Gastrocnemius medialis (tissue), 4 donors: ENCODE measurements around the gene FARS2. TPM values are rescaled to one million over a fixed set of nuclear protein-coding genes. Genes with fewer than 3 reads are reported as not detected.

ENCODE experiments used
- ATAC-seq, 2 donors: fragments of 150-250 bp; one replicate each; pipeline ENCODE4 v1.9.1; 2016
- DNase-seq, 2 donors: peaks; one replicate each; pipeline ENCODE4 v3.0.0-alpha.2; 2019
- H3K27ac ChIP-seq, 4 donors: fragments of 200-600 bp; sonication (generic); 1 replicate in 1 of 4; 2 replicates in 3 of 4; pipeline ENCODE4 v1.5.1; 2016 to 2018; ENCODE audit warnings: mild to moderate bottlenecking in 2 of 4, moderate library complexity in 1 of 4
- H3K27me3 ChIP-seq, 3 donors: fragments of 200-600 bp; sonication (generic) in 2 of 3; 1 replicate in 1 of 3; 2 replicates in 2 of 3; pipeline versions ENCODE4 v1.5.1 to v1.6.0; 2016 to 2019; ENCODE audit warnings: mild to moderate bottlenecking in 1 of 3, moderate library complexity in 1 of 3
- H3K36me3 ChIP-seq, 2 donors: fragments of 200-600 bp; sonication (generic) in 1 of 2; one replicate each; pipeline ENCODE4 v1.5.1; 2017 to 2018
- H3K4me1 ChIP-seq, 2 donors: fragments of 200-600 bp; sonication (generic) in 1 of 2; one replicate each; pipeline ENCODE4 v1.5.1; 2016 to 2017; ENCODE audit warnings: mild to moderate bottlenecking in 2 of 2
- H3K4me3 ChIP-seq, 4 donors: fragments of 200-600 bp; sonication (generic) in 3 of 4; 1 replicate in 1 of 4; 2 replicates in 3 of 4; pipeline ENCODE4 v1.5.1; 2016 to 2019; ENCODE audit warnings: mild to moderate bottlenecking in 2 of 4
- H3K9me3 ChIP-seq, 3 donors: fragments of 200-600 bp; sonication (generic) in 2 of 3; 1 replicate in 1 of 3; 2 replicates in 2 of 3; pipeline ENCODE4 v1.5.1; 2016 to 2019
- POLR2A ChIP-seq, 2 donors: fragments of 450-650 bp; IDR thresholded peaks; one replicate each; pipeline ENCODE4 v1.6.1; 2017; ENCODE audit warnings: antibody characterized with exemption in 2 of 2, mild to moderate bottlenecking in 2 of 2, moderate library complexity in 2 of 2
- in situ Hi-C, 4 donors: fragments of 200-750 bp; cut with MboI; loops; one replicate each; pipeline versions ENCODE4 v1.15.0 to v1.8.0; 2017; ENCODE audit warnings: low sequenced_read_pairs in 4 of 4
- intact Hi-C: fragments of 100-400 bp; cut with DNase I; formaldehyde crosslinking; loops from one replicate; pipeline ENCODE4 v1.15.1; 2023; ENCODE audit warnings: low total_unique reads
- total RNA-seq, 4 donors: library from RNA; depleted of rRNA; stranded (reverse); fragments of >200 nt; gene quantifications; one replicate each; pipeline versions ENCODE4 v1.1.0 to v1.2.3, GENCODE V29; 2016
- TF ChIP-seq, protein P1 (sequence below), 5 experiments: fragments of 450-650 bp in 3 of 5; fragments of 200-600 bp in 2 of 5; sonication (generic) in 2 of 5; IDR thresholded peaks in 4 of 5; conservative IDR thresholded peaks in 1 of 5; 1 replicate in 4 of 5; 2 replicates in 1 of 5; pipeline ENCODE4 v1.5.1; 2016 to 2019; ENCODE audit warnings: antibody characterized with exemption in 5 of 5, mild to moderate bottlenecking in 3 of 5, moderate library complexity in 3 of 5

FARS2 gene
- total RNA-seq, 4 donors from 2014 or later, result 13.6 to 24.0 (median 15.8) TPM

GRCh38 chr6:5746053-5746758, 484.9 kb downstream of the FARS2 start:
- Histone ChIP-seq H3K36me3 (no peaks in the 10 kb centered on the region), H3K27me3 (no peaks in the 10 kb centered on the region), H3K4me3 (no peak overlapping the region), H3K27ac (no peak overlapping the region), H3K4me1 (peaks cover 19 to 22% of the 10 kb centered on the region in 2 donors), H3K9me3 (no peaks in the 10 kb centered on the region)
- intact Hi-C loops, result loop anchor here (1.0 to 10.0 kb wide), 3 partner anchors 20 to 259 kb away; partner anchors contain the start of gene NRN1
- TF ChIP-seq, protein P1, sequence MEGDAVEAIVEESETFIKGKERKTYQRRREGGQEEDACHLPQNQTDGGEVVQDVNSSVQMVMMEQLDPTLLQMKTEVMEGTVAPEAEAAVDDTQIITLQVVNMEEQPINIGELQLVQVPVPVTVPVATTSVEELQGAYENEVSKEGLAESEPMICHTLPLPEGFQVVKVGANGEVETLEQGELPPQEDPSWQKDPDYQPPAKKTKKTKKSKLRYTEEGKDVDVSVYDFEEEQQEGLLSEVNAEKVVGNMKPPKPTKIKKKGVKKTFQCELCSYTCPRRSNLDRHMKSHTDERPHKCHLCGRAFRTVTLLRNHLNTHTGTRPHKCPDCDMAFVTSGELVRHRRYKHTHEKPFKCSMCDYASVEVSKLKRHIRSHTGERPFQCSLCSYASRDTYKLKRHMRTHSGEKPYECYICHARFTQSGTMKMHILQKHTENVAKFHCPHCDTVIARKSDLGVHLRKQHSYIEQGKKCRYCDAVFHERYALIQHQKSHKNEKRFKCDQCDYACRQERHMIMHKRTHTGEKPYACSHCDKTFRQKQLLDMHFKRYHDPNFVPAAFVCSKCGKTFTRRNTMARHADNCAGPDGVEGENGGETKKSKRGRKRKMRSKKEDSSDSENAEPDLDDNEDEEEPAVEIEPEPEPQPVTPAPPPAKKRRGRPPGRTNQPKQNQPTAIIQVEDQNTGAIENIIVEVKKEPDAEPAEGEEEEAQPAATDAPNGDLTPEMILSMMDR (IDR thresholded peaks at IDR 0.05 in 4 of 5, conservative IDR thresholded peaks at IDR 0.05 in 1 of 5), result peak in 4 of 5 experiments; percentile 21 to 53 (median 50)
- TF ChIP-seq POLR2A (IDR thresholded peaks at IDR 0.05), result no peak
- ATAC-seq (peak; percentile 73 to 80), DNase-seq (peak in 1 of 2 donors; percentile 53)
- in situ Hi-C loops, result no loop called here

DNA sequence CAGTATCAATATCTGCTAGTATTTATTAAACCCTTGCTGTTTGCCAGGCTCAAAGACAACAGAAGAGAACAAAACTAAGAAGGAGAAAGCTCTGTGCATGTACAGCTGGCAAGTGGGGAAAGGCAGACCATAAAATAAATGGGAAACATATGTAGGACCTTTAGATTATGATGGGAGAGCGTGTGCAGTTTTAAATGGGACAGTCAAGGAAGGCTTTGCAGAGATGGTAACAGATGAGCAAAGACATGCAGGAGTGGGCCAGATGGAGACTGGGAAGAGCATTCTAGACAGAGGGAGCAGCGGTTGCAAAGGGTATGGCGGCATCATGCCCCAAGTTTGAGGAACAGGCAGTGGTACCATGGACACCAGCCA, 485.4 kb downstream of the FARS2 start:
- in situ Hi-C loops, result no loop called here
- intact Hi-C loops, result loop anchor here (1.0 to 10.0 kb wide), 3 partner anchors 20 to 258 kb away; partner anchors contain the start of gene NRN1
- ATAC-seq, result no peak
- H3K4me3 ChIP-seq, result no peak overlapping the region
- H3K27ac ChIP-seq, result peak overlapping the region in 2 of 4 donors; percentile 14 to 36
- H3K9me3 ChIP-seq, result no peaks in the 10 kb centered on the region
- no peaks in the 10 kb centered on the region for H3K27me3 ChIP-seq
- TF ChIP-seq, protein P1 (IDR thresholded peaks at IDR 0.05 in 4 of 5, conservative IDR thresholded peaks at IDR 0.05 in 1 of 5), result peak in 1 of 5 experiments; percentile 7
- no peak for TF ChIP-seq POLR2A (IDR thresholded peaks at IDR 0.05)
- no peak for DNase-seq
- no peaks in the 10 kb centered on the region for H3K36me3 ChIP-seq
- H3K4me1 ChIP-seq, result peaks cover 25 to 27% of the 10 kb centered on the region in 2 donors

- no peak for TF ChIP-seq POLR2A (IDR thresholded peaks at IDR 0.05)
- TF ChIP-seq, protein P1 (IDR thresholded peaks at IDR 0.05 in 4 of 5, conservative IDR thresholded peaks at IDR 0.05 in 1 of 5), result no peak
- no peaks in the 10 kb centered on the region for H3K27me3 ChIP-seq
- no peaks in the 10 kb centered on the region for H3K9me3 ChIP-seq
- peak in 1 of 2 donors; percentile 53 for DNase-seq
- no peaks in the 10 kb centered on the region for H3K36me3 ChIP-seq
- ATAC-seq, result peak; percentile 26 to 34
- intact Hi-C loops, result loop anchor here (10.0 kb wide), 1 partner anchor 257 kb away; the partner anchor contains the start of gene NRN1
- no peak overlapping the region for H3K4me3 ChIP-seq
- peaks cover 31 to 34% of the 10 kb centered on the region in 2 donors for H3K4me1 ChIP-seq
- in situ Hi-C loops, result no loop called here
- peak overlapping the region in 2 of 4 donors; percentile 14 to 36 for H3K27ac ChIP-seq
Observed at GRCh38 chr6:5747379-5747778, 486.1 kb downstream of the FARS2 start.

DNA sequence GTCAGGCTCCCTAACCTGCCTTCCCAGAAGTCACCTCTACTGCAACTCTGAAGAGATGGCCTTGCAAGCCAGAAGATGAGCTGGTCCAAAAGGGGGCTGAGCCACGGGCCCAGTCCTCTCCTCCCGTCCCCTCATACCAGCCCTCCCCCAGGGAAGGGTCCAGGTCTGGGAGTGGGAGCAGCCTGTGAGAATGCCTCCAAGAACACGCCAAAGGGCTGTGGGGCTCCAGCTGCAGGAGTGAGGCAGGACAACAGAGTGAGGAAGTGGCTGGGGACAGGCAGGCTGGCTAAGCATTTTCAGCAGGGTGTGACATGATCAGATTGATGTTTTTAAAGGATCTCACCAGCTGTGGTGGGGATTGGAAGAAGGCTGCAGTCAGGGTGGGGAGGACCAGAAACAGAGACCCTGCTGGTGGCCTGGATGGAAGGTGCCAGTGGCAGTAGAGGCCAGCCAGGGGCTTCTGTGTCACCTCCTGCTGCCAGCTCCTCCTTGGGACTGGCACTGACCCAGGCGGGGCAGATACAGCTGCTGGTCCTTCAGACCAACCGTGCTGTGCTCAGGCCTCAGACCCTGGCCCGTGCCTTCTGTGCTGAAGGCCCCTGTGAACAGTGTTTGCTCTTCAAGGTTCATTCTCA, 487.8 kb downstream of the FARS2 start:
- ATAC-seq, result no peak
- no peak overlapping the region for H3K4me3 ChIP-seq
- intact Hi-C loops (loop anchor here (10.0 kb wide), 1 partner anchor 256 kb away; the partner anchor contains the start of gene NRN1), in situ Hi-C loops (no loop called here)
- DNase-seq, result no peak
- H3K9me3 ChIP-seq, result no peaks in the 10 kb centered on the region
- H3K27ac ChIP-seq, result no peak overlapping the region
- no peaks in the 10 kb centered on the region for H3K27me3 ChIP-seq
- no peak for TF ChIP-seq POLR2A (IDR thresholded peaks at IDR 0.05)
- TF ChIP-seq, protein P1 (IDR thresholded peaks at IDR 0.05 in 4 of 5, conservative IDR thresholded peaks at IDR 0.05 in 1 of 5), result no peak
- no peaks in the 10 kb centered on the region for H3K36me3 ChIP-seq
- peaks cover 49 to 51% of the 10 kb centered on the region in 2 donors for H3K4me1 ChIP-seq
